ENCODE data around the gene SRRM2. TPM values are rescaled to one million over a fixed set of nuclear protein-coding genes. Genes with fewer than 3 reads are reported as not detected.

SRRM2 gene
- 1,596 and 1,670 TPM in 2 replicates for total RNA-seq (2011; cell fraction: chromatin; rRNA removed; ENCODE audit: low replicate concordance)
- total RNA-seq (2011; cell fraction: nucleolus; rRNA removed) = 1,139 and 1,167 TPM in 2 replicates
- 1,487 and 2,488 TPM in 2 replicates for total RNA-seq (2011; cell fraction: nucleoplasm; rRNA removed)
- total RNA-seq (2014; rRNA removed) (81.1 and 85.3 TPM in 2 replicates), total RNA-seq (2014; rRNA removed; fragmentation: Illumina TruSeq; extraction: Trizol) (79.2 and 79.9 TPM in 2 replicates), total RNA-seq (2015; rRNA removed; fragmentation: Illumina TruSeq; extraction: Trizol) (70.6 and 91.2 TPM in 2 replicates), total RNA-seq (2021) (413 and 466 TPM in 2 replicates), polyA plus RNA-seq (2011; rRNA removed) (82.5 and 179 TPM in 2 replicates), polyA plus RNA-seq (2014; fragmentation: Illumina TruSeq; extraction: Trizol) (517 and 558 TPM in 2 replicates), polyA plus RNA-seq (2014; fragmentation: Nextera tagmentation; extraction: Ambion mirVana) (10 to 100 TPM; 26.7 to 27.6 TPM), polyA plus RNA-seq (2014; rRNA removed) (463 and 563 TPM in 2 replicates), polyA minus RNA-seq (2011; rRNA and poly(A)+ RNA removed) (72.4 and 72.8 TPM in 2 replicates), Bru-seq, nascent RNA (percentile 97 among the genes with signal in this experiment), BruChase-seq, experiment 1, labeled RNA remaining after a 2-hour chase (percentile 98 among the genes with signal in this experiment), BruChase-seq, experiment 2, labeled RNA remaining after a 6-hour chase (percentile 99 among the genes with signal in this experiment)
- 102 and 119 TPM in 2 replicates for polyA plus RNA-seq (2011; cell fraction: cytosol; rRNA removed)
- polyA plus RNA-seq (2011; cell fraction: nucleus; rRNA removed) = 1,748 and 2,419 TPM in 2 replicates
- 391 and 584 TPM in 2 replicates for polyA plus RNA-seq (2012)
- polyA minus RNA-seq (2011; cell fraction: cytosol; rRNA and poly(A)+ RNA removed) = 155 and 244 TPM in 2 replicates
- 233 and 249 TPM in 2 replicates for polyA minus RNA-seq (2011; cell fraction: nucleus; rRNA and poly(A)+ RNA removed)
- long read RNA-seq, experiment 1, transcript SRRM2-226 (4 exons, 461 nt) = major isoform, 27 of 210 reads
- long read RNA-seq, experiment 1, partial matches to known transcripts = 126 of 210 reads
- long read RNA-seq, experiment 1, other reads (novel, unspliced or antisense) = 54 of 210 reads
- long read RNA-seq, experiment 2, full-length matches to known transcripts = 4 of 68 reads
- long read RNA-seq, experiment 2, partial matches to known transcripts = 43 of 68 reads
- long read RNA-seq, experiment 2, other reads (novel, unspliced or antisense) = 21 of 68 reads
- long read RNA-seq, experiment 3, transcript SRRM2-226 (4 exons, 461 nt) = major isoform, 8 of 23 reads
- long read RNA-seq, experiment 3, partial matches to known transcripts = 14 of 23 reads
- long read RNA-seq, experiment 3, other reads (novel, unspliced or antisense) = 1 of 23 reads

GRCh38 chr16:2752035-2752849 lies at the start of gene SRRM2:
SRRM2 (plus strand) TSS chr16:2752638; CDS start chr16:2756365, 3,727 bp downstream.
- FAIRE-seq = no peak
- Histone ChIP-seq H3K4me3 (peak within 1 kb of the TSS; percentile 79), H3K27ac (ENCODE audit: extremely low read depth, low read depth, low read length) (peak within 1 kb of the TSS; percentile 100), H3K27me3 (ENCODE audit: control insufficient read depth in 2 of 2, insufficient read depth in 2 of 2, low read length in 2 of 2) (no peaks in the 10 kb centered on the region), H3K9me1 (ENCODE audit: control insufficient read depth, insufficient read depth, low read length) (no peaks in the 10 kb centered on the region), H4K20me1 (replicated peaks; ENCODE audit: control insufficient read depth, insufficient read depth, low read length) (peaks cover 30% of the 10 kb centered on the region; the same call in 1 of the 2 replicates), H3K9ac (ENCODE audit: insufficient read depth in 1 of 2, low read depth in 2 of 2, low read length in 2 of 2) (peak within 1 kb of the TSS; percentile 96 to 100), H3K36me3 (ENCODE audit: control insufficient read depth, insufficient read depth, low read length) (peaks cover 50% of the 10 kb centered on the region), H3K79me2 (ENCODE audit: control insufficient read depth, insufficient read depth, low read length) (peaks cover 62% of the 10 kb centered on the region), H3K4me1 (replicated peaks in 1 of 2; ENCODE audit: control insufficient read depth in 2 of 2, insufficient read depth in 2 of 2, low read length in 2 of 2) (peaks cover 21 to 25% of the 10 kb centered on the region in 2 experiments), H3K9me3 (replicated peaks; ENCODE audit: control insufficient read depth, insufficient read depth, low read depth, low read length) (no peaks in the 10 kb centered on the region), H2AFZ (ENCODE audit: low read depth, low read length) (peak within 1 kb of the TSS; percentile 100), H3K4me2 (ENCODE audit: insufficient read depth, low read length) (peak within 1 kb of the TSS; percentile 93)
- ChIA-PET POLR2A (interaction anchor here (0.6 to 5.6 kb wide), 19 partner anchors 9 to 1676 kb away, joined by 3 to 96 read pairs (median 4); partner anchors contain the start of genes ELOB, KCTD5 and TRAF7), CTCF (ENCODE audit: low intra/inter-chr PET ratio) (no interaction called here)
- peak; percentile 90 for ATAC-seq
- intact Hi-C loops (cut with micrococcal nuclease) (no loop called here), in situ Hi-C loops (cut with MboI) (no loop called here)
- under 1% methylated on average over 82 of the region's 99 CpGs for WGBS (ENCODE audit: insufficient coverage, low coverage, missing lambda C conversion rate)
- BruUV-seq (replicated peaks) = no TSS peak
- peak; percentile 82 to 97 (median 88) for DNase-seq (ENCODE audit: extremely low read depth in 1 of 4, low spot score in 3 of 4)
- TF ChIP-seq ESRRA (IDR thresholded peaks at IDR 0.05; ENCODE audit: borderline replicate concordance, low read depth) (peak; percentile 63; the same call in 1 of the 2 replicates), ZNF311 (CRISPR knock-in tag; IDR thresholded peaks at IDR 0.05) (no peak), KDM1A (IDR thresholded peaks at IDR 0.05) (no peak), ZBTB43 (CRISPR knock-in tag; IDR thresholded peaks at IDR 0.05) (0 out of 2 replicates have a peak, but pooled peaks have one; percentile 36), CBFA2T2 (conservative IDR thresholded peaks at IDR 0.05) (no peak), ZNF444 (CRISPR knock-in tag; IDR thresholded peaks at IDR 0.05) (no peak), ZFX (CRISPR knock-in tag; IDR thresholded peaks at IDR 0.05) (peak; percentile 100), ETS1 (conservative IDR thresholded peaks at IDR 0.05; ENCODE audit: control insufficient read depth, low read depth, low read length) (peak; percentile 75; the same call in 1 of the 2 replicates), ZNF263 (CRISPR knock-in tag; IDR thresholded peaks at IDR 0.05; ENCODE audit: borderline replicate concordance) (peak; percentile 17; the same call in 1 of the 2 replicates)
